Body of pancreas (tissue), 4 donors: Measurements from ENCODE around the gene ETFA.

ENCODE experiments used
- CTCF ChIP-seq, 7 experiments: fragments of 450-650 bp in 4 of 7; fragments of 200-600 bp in 3 of 7; sonication (generic) in 3 of 7; IDR thresholded peaks; one replicate each; pipeline ENCODE4 v1.5.1; 2016 to 2019; ENCODE audit warnings: antibody characterized with exemption in 7 of 7
- POLR2A ChIP-seq, 3 donors: fragments of 450-650 bp; IDR thresholded peaks; one replicate each; pipeline ENCODE4 v1.6.1; 2016; ENCODE audit warnings: antibody characterized with exemption in 3 of 3, mild to moderate bottlenecking in 2 of 3

GRCh38 chr15:76234337-76234889 is 76.9 kb downstream of the ETFA start:
- TF ChIP-seq CTCF (IDR thresholded peaks at IDR 0.05) (no peak), POLR2A (IDR thresholded peaks at IDR 0.05) (no peak)
